Suprapubic skin (tissue), 4 donors: Measurements from ENCODE around the gene CPT2. TPM values are rescaled to one million over a fixed set of nuclear protein-coding genes. Genes with fewer than 3 reads are reported as not detected.
"Not testable (repeated sequence)": the region's sequence is repeated elsewhere in the genome, so short reads cannot be mapped to it uniquely, and the experiment has no call there.

Source experiments
- DNase-seq, 2 donors: peaks; one replicate each; pipeline ENCODE4 v3.0.0-alpha.2; 2019; ENCODE audit warnings: low spot score in 2 of 2
- H3K27ac ChIP-seq: fragments of 200-600 bp; sonication (generic); one replicate; pipeline ENCODE4 v1.5.1; 2019
- H3K27me3 ChIP-seq: fragments of 200-600 bp; sonication (generic); one replicate; pipeline ENCODE4 v1.5.1; 2019
- H3K36me3 ChIP-seq: fragments of 200-600 bp; sonication (generic); one replicate; pipeline ENCODE4 v1.5.1; 2019
- H3K4me1 ChIP-seq: fragments of 200-600 bp; sonication (generic); one replicate; pipeline ENCODE4 v1.5.1; 2019
- H3K4me3 ChIP-seq: fragments of 200-600 bp; sonication (generic); one replicate; pipeline ENCODE4 v1.5.1; 2019; ENCODE audit warnings: mild to moderate bottlenecking
- H3K9me3 ChIP-seq: fragments of 200-600 bp; sonication (generic); one replicate; pipeline ENCODE4 v1.5.1; 2019
- EP300 ChIP-seq: sonication (generic); formaldehyde crosslinking; IDR thresholded peaks from one replicate; pipeline ENCODE4 v1.6.1; 2017; ENCODE audit warnings: antibody characterized with exemption
- POLR2A ChIP-seq, 2 donors: fragments of 450-650 bp; IDR thresholded peaks; one replicate each; pipeline ENCODE4 v1.6.1; 2017; ENCODE audit warnings: antibody characterized with exemption in 2 of 2, mild to moderate bottlenecking in 2 of 2, moderate library complexity in 2 of 2
- POLR2AphosphoS5 ChIP-seq, 3 donors: sonication (generic); formaldehyde crosslinking; IDR thresholded peaks; one replicate each; pipeline ENCODE4 v1.6.1; 2017; ENCODE audit warnings: antibody characterized with exemption in 3 of 3
- WGBS: methylation state at CpG from one replicate; pipeline ENCODE4 v1.1.5; 2018; 5-methylcytosine and 5-hydroxymethylcytosine counted together
- total RNA-seq, 4 donors: library from RNA; depleted of rRNA; stranded (reverse); fragments of >200 nt; gene quantifications; one replicate each; pipeline ENCODE4 v1.1.0, GENCODE V29; 2016
- TF ChIP-seq, protein P1 (sequence below), 2 donors: fragments of 200-600 bp in 1 of 2; fragments of 450-650 bp in 1 of 2; sonication (generic) in 1 of 2; IDR thresholded peaks; one replicate each; pipeline ENCODE4 v1.5.1; 2016 to 2019; ENCODE audit warnings: antibody characterized with exemption in 2 of 2, mild to moderate bottlenecking in 1 of 2, moderate library complexity in 1 of 2

The CPT2 gene
- total RNA-seq, 4 donors from 2014 or later = 26.1 to 30.4 (median 29.5) TPM

DNA sequence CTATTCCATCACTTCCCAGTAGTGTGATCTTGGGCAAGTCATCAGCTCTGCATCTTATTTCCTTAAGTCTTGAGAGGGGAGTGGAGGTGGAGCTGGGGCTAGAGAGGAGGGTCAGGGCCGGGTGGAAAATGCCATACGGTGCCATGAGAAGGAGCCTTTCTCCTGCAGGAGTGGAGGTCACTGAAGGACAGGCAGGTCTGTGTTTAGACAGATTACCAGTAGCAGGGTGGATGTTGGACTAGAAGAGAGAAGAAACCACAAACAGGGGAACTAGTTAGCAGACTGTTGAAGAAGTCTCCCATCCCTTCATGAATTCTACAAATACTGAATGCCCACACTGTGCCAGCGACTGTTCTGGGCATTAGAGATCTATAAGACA is 13.9 kb upstream of the CPT2 start:
- no peak for DNase-seq
- H3K36me3 ChIP-seq = no peaks in the 10 kb centered on the region
- no peaks in the 10 kb centered on the region for H3K9me3 ChIP-seq
- TF ChIP-seq, protein P1, sequence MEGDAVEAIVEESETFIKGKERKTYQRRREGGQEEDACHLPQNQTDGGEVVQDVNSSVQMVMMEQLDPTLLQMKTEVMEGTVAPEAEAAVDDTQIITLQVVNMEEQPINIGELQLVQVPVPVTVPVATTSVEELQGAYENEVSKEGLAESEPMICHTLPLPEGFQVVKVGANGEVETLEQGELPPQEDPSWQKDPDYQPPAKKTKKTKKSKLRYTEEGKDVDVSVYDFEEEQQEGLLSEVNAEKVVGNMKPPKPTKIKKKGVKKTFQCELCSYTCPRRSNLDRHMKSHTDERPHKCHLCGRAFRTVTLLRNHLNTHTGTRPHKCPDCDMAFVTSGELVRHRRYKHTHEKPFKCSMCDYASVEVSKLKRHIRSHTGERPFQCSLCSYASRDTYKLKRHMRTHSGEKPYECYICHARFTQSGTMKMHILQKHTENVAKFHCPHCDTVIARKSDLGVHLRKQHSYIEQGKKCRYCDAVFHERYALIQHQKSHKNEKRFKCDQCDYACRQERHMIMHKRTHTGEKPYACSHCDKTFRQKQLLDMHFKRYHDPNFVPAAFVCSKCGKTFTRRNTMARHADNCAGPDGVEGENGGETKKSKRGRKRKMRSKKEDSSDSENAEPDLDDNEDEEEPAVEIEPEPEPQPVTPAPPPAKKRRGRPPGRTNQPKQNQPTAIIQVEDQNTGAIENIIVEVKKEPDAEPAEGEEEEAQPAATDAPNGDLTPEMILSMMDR (IDR thresholded peaks at IDR 0.05) = no peak
- TF ChIP-seq POLR2A (IDR thresholded peaks at IDR 0.05) (no peak), EP300 (no peak), POLR2AphosphoS5 (IDR thresholded peaks at IDR 0.05) (no peak)
- 77% methylated on average over 3 of the region's 3 CpGs for WGBS
- H3K4me3 ChIP-seq = no peak overlapping the region
- H3K27ac ChIP-seq = no peak overlapping the region
- H3K4me1 ChIP-seq = peaks cover 8% of the 10 kb centered on the region
- no peaks in the 10 kb centered on the region for H3K27me3 ChIP-seq

DNA sequence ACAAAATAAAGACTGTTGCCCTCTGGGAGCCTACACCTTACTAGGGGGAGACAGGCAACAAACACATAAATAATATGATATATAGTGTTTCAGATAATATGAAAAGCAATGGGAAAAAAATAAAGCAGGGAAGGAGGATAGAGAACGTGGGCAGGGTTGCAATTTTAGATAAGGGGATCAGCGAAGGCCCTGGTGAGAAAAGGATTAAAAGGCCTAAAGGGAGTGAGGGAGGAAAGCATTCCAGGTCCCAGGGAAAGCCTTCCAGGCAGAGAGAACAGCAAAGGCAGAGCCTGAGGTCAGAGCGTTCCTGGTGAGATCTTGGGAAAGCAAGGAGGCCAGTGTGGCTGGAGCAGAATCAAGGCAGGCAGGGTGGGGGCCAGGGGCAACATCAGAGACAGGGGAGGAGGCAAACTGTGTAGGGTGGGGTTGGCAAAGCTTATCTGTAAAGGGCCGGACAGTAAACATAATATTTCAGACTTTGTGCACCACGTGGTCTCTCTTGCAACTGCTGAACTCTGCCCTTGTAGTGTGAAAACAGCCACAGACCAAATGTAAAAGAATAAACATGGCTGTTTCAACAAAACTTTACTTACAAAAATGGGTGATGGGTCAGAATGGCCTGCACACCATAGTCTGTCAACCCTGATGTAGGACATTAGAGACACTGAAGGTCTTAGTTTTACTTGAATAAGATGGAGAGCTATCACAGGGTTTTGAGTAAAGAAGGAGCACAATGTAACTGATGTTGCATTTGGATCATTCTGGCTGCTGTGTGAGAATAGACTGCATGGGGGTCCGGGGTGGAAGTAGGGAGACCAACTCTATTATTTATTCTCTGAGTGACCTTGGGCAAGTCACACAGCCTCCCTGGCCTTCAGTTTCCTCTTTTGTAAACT is 13.3 kb upstream of the CPT2 start:
- 69% methylated on average over 6 of the region's 6 CpGs for WGBS
- peaks cover 8% of the 10 kb centered on the region for H3K4me1 ChIP-seq
- no peak overlapping the region for H3K4me3 ChIP-seq
- no peaks in the 10 kb centered on the region for H3K27me3 ChIP-seq
- no peaks in the 10 kb centered on the region for H3K9me3 ChIP-seq
- no peaks in the 10 kb centered on the region for H3K36me3 ChIP-seq
- TF ChIP-seq, protein P1 (IDR thresholded peaks at IDR 0.05) = no peak
- TF ChIP-seq POLR2AphosphoS5 (IDR thresholded peaks at IDR 0.05) (no peak), EP300 (no peak), POLR2A (IDR thresholded peaks at IDR 0.05) (no peak)
- H3K27ac ChIP-seq = no peak overlapping the region
- no peak for DNase-seq

DNA sequence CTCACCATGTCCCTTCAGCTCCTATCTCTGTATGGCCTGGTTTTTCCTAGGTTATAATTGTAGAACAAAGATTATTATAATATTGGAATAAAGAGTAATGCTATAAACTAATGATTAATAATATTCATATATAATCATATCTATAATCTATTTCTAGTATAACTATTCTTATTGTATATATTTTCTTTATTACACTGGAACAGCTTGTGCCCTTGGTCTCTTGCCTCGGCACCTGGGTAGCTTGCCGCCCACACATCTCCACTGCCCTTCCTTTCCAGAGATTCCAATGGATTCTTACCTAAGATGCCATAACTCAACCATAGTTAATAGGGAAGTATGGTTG is 10.7 kb upstream of the CPT2 start:
- H3K36me3 ChIP-seq, H3K9me3 ChIP-seq, H3K4me3 ChIP-seq, H3K4me1 ChIP-seq, H3K27me3 ChIP-seq, DNase-seq, H3K27ac ChIP-seq: not testable (repeated sequence)
- 78% methylated on average over 2 of the region's 2 CpGs for WGBS

DNA sequence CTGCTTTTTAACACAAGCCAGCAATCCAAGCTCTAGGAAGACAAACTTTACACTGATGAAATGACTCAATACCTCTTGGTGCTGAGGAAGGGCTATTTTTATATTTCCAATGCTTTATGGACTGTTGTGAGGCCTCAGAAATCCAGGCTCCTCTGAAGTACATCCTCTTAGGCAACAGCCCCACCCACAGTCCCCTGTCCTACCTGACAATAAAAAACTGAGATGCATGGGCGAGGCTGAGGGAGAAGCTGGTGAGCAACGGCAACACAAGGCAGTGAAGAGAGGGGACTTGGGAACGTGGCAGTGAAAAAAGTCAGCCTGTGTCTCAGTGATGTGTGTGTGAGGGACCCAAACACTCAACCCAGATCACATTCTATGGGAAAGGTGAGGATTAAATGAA is 10.1 kb upstream of the CPT2 start:
- TF ChIP-seq EP300 (no peak), POLR2AphosphoS5 (IDR thresholded peaks at IDR 0.05) (no peak), POLR2A (IDR thresholded peaks at IDR 0.05) (no peak)
- TF ChIP-seq, protein P1 (IDR thresholded peaks at IDR 0.05) = no peak
- no peak overlapping the region for H3K4me3 ChIP-seq
- H3K4me1 ChIP-seq = peaks cover 8% of the 10 kb centered on the region
- H3K9me3 ChIP-seq = no peaks in the 10 kb centered on the region
- WGBS = 72% methylated on average over 3 of the region's 3 CpGs
- DNase-seq = no peak
- no peaks in the 10 kb centered on the region for H3K27me3 ChIP-seq
- no peak overlapping the region for H3K27ac ChIP-seq
- no peaks in the 10 kb centered on the region for H3K36me3 ChIP-seq

DNA sequence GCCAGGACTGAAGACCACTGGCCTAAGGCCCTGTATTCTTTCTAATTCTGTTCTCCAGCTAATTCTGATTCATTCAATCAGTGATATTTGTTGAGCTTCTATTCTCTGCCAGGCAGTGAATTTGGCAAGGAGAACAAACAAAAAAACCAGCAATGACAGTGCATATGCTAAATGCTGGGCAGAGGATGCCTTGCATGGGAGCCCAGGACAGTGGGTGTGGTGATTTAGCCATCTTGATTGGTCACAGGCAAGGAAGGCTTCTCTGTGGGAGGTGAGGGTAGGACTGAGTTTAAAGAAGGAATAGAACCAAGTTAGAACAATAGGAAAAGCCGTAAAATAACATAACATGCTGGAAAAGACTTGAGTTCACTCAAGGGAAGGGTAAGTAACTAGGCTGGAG is 9.2 kb upstream of the CPT2 start:
- TF ChIP-seq, protein P1 (IDR thresholded peaks at IDR 0.05) = no peak
- TF ChIP-seq POLR2A (IDR thresholded peaks at IDR 0.05) = no peak
- no peak for TF ChIP-seq EP300
- no peak for TF ChIP-seq POLR2AphosphoS5 (IDR thresholded peaks at IDR 0.05)
- no peaks in the 10 kb centered on the region for H3K27me3 ChIP-seq
- peaks cover under 1% of the 10 kb centered on the region for H3K4me1 ChIP-seq
- no peaks in the 10 kb centered on the region for H3K9me3 ChIP-seq
- no peak overlapping the region for H3K27ac ChIP-seq
- no peak overlapping the region for H3K4me3 ChIP-seq
- 80% methylated on average over 1 of the region's 1 CpG for WGBS
- DNase-seq = no peak
- H3K36me3 ChIP-seq = no peaks in the 10 kb centered on the region

DNA sequence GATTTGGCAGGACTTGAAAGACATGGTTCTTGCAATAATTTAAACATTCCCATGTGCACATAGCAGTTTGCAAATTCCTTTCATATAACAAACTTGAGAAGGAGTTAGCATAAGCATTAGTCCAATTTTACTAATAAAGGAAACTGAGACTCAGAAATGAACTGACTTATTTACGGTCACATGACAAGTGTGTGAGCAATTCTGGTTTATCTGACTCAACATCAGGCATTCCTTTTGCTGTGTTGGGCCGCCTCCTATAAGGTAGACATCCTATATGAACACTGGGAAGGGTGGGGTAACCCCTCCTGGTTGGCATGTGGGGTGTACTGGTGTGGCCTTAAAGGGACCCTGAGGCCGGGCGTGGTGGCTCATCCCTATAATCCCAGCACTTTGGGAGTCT is 8.5 kb upstream of the CPT2 start:
- Histone ChIP-seq H3K4me1 (no peaks in the 10 kb centered on the region), H3K4me3 (no peak overlapping the region), H3K9me3 (no peaks in the 10 kb centered on the region), H3K27me3 (no peaks in the 10 kb centered on the region), H3K36me3 (no peaks in the 10 kb centered on the region), H3K27ac (no peak overlapping the region)
- no peak for DNase-seq
- WGBS = 74% methylated on average over 2 of the region's 4 CpGs
- TF ChIP-seq, protein P1 (IDR thresholded peaks at IDR 0.05) = no peak
- no peak for TF ChIP-seq POLR2AphosphoS5 (IDR thresholded peaks at IDR 0.05)
- TF ChIP-seq EP300 = no peak
- TF ChIP-seq POLR2A (IDR thresholded peaks at IDR 0.05) = no peak
